ENCODE data around the gene ARHGEF28. TPM values are rescaled to one million over a fixed set of nuclear protein-coding genes. Genes with fewer than 3 reads are reported as not detected.

Gene ARHGEF28
- total and polyA plus RNA-seq, 9 of the 15 experiments (the other 6 are each of a cell fraction or from before 2014, with no cell fraction given) = 0.27 TPM; not detected in 8

DNA sequence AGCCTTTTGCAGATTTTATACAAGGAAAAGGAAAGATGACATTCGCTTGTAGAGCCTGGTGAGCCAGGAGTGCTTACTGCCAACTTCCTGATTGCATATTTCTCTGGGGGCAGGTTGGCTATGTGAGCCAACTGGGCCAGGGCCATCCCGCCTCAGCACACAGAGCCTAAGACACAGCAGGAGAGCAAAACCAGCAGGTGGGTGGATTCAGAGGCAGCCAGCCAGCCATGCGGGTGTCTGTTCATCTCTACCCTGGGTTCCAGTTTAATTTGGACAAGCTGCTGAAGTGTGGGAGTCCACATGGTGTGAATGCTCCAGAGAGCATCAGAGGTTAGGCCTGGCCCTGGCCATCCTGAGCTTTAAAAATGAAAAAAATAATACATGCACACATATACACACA, 291.4 kb downstream of the ARHGEF28 start (continued):
- TF ChIP-seq, protein P1, sequence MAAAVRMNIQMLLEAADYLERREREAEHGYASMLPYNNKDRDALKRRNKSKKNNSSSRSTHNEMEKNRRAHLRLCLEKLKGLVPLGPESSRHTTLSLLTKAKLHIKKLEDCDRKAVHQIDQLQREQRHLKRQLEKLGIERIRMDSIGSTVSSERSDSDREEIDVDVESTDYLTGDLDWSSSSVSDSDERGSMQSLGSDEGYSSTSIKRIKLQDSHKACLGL (CRISPR knock-in tag; IDR thresholded peaks at IDR 0.05; ENCODE audit: borderline replicate concordance, poor library complexity, severe bottlenecking) = no peak
- TF ChIP-seq RFX1 (IDR thresholded peaks at IDR 0.05) (no peak), RHOXF2B (CRISPR knock-in tag; conservative IDR thresholded peaks at IDR 0.05) (no peak), ASH1L (IDR thresholded peaks at IDR 0.05; ENCODE audit: borderline replicate concordance, low read depth, partially characterized antibody) (no peak)
- TF ChIP-seq, protein P2, sequence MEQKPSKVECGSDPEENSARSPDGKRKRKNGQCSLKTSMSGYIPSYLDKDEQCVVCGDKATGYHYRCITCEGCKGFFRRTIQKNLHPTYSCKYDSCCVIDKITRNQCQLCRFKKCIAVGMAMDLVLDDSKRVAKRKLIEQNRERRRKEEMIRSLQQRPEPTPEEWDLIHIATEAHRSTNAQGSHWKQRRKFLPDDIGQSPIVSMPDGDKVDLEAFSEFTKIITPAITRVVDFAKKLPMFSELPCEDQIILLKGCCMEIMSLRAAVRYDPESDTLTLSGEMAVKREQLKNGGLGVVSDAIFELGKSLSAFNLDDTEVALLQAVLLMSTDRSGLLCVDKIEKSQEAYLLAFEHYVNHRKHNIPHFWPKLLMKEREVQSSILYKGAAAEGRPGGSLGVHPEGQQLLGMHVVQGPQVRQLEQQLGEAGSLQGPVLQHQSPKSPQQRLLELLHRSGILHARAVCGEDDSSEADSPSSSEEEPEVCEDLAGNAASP (IDR thresholded peaks at IDR 0.05) = no peak

DNA sequence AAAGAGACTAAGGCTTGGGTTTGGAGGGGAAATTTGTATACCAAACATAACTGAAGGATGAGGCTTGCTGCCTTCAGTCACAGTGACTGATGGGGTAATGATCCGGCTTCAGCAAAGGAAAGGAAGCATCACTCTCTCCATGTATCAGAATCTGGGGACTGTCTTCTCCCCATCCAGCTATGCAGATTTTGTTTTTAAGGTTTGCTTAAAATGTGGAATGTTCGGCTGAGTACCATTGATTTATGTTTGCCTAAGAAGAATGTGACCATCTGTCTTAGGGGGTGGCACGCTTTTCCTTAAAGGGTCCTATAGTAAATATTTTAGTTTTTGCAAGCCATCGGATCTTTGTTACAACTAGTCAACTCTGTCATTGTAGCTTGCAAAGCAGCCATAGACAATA, 291.9 kb downstream of the ARHGEF28 start:
- H4K20me1 ChIP-seq (replicated peaks; ENCODE audit: control insufficient read depth, insufficient read depth, low read length) = no peaks in the 10 kb centered on the region
- DNase-seq (ENCODE audit: extremely low read depth in 1 of 4, low spot score in 3 of 4) (no peak), ATAC-seq (no peak), FAIRE-seq (no peak)
- H3K9me1 ChIP-seq (ENCODE audit: control insufficient read depth, insufficient read depth, low read length) = no peaks in the 10 kb centered on the region
- 0% methylated on average over 4 of the region's 4 CpGs for WGBS (ENCODE audit: insufficient coverage, low coverage, missing lambda C conversion rate)
- in situ Hi-C loops (cut with MboI) = no loop called here
- no peak overlapping the region for H3K4me2 ChIP-seq (ENCODE audit: insufficient read depth, low read length)
- no peak overlapping the region for H3K4me3 ChIP-seq
- no peak overlapping the region for H2AFZ ChIP-seq (ENCODE audit: low read depth, low read length)
- H3K79me2 ChIP-seq (ENCODE audit: control insufficient read depth, insufficient read depth, low read length) = no peaks in the 10 kb centered on the region
- H3K27ac ChIP-seq (ENCODE audit: extremely low read depth, low read depth, low read length) = no peak overlapping the region
- H3K27me3 ChIP-seq (ENCODE audit: control insufficient read depth in 2 of 2, insufficient read depth in 2 of 2, low read length in 2 of 2) = peaks cover 0 to 2% of the 10 kb centered on the region in 2 experiments; a peak in 2 of 5 replicates
- H3K9me3 ChIP-seq (replicated peaks; ENCODE audit: control insufficient read depth, insufficient read depth, low read depth, low read length) = no peaks in the 10 kb centered on the region
- H3K36me3 ChIP-seq (ENCODE audit: control insufficient read depth, insufficient read depth, low read length) = no peaks in the 10 kb centered on the region
- intact Hi-C loops (cut with micrococcal nuclease) = no loop called here
- ChIA-PET CTCF (ENCODE audit: low intra/inter-chr PET ratio) (no interaction called here), POLR2A (no interaction called here)
- no peaks in the 10 kb centered on the region for H3K4me1 ChIP-seq (replicated peaks in 1 of 2; ENCODE audit: control insufficient read depth in 2 of 2, insufficient read depth in 2 of 2, low read length in 2 of 2)
- BruUV-seq (replicated peaks) = no TSS peak
- H3K9ac ChIP-seq (ENCODE audit: insufficient read depth in 1 of 2, low read depth in 2 of 2, low read length in 2 of 2) = no peak overlapping the region
- TF ChIP-seq ZNF316 (IDR thresholded peaks at IDR 0.05) = no peak
- TF ChIP-seq TCF7L2 (IDR thresholded peaks at IDR 0.05; ENCODE audit: low read depth, low read length) = no peak
- no peak for TF ChIP-seq GTF2A2 (tag; IDR thresholded peaks at IDR 0.05)
- TF ChIP-seq, protein P3, sequence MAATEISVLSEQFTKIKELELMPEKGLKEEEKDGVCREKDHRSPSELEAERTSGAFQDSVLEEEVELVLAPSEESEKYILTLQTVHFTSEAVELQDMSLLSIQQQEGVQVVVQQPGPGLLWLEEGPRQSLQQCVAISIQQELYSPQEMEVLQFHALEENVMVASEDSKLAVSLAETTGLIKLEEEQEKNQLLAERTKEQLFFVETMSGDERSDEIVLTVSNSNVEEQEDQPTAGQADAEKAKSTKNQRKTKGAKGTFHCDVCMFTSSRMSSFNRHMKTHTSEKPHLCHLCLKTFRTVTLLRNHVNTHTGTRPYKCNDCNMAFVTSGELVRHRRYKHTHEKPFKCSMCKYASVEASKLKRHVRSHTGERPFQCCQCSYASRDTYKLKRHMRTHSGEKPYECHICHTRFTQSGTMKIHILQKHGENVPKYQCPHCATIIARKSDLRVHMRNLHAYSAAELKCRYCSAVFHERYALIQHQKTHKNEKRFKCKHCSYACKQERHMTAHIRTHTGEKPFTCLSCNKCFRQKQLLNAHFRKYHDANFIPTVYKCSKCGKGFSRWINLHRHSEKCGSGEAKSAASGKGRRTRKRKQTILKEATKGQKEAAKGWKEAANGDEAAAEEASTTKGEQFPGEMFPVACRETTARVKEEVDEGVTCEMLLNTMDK (IDR thresholded peaks at IDR 0.05; ENCODE audit: borderline replicate concordance, insufficient read depth, low read depth, low read length, poor library complexity, severe bottlenecking) = no peak
- TF ChIP-seq ZNF699 (CRISPR knock-in tag; IDR thresholded peaks at IDR 0.05; ENCODE audit: insufficient replicate concordance) = no peak
- TF ChIP-seq, protein P4, sequence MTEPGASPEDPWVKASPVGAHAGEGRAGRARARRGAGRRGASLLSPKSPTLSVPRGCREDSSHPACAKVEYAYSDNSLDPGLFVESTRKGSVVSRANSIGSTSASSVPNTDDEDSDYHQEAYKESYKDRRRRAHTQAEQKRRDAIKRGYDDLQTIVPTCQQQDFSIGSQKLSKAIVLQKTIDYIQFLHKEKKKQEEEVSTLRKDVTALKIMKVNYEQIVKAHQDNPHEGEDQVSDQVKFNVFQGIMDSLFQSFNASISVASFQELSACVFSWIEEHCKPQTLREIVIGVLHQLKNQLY (CRISPR knock-in tag; conservative IDR thresholded peaks at IDR 0.05) = no peak
- no peak for TF ChIP-seq BHLHE40 (IDR thresholded peaks at IDR 0.05; ENCODE audit: low read length)
- TF ChIP-seq KAT2B (IDR thresholded peaks at IDR 0.05; ENCODE audit: low read depth, low read length) = no peak
- no peak for TF ChIP-seq CTBP1 (IDR thresholded peaks at IDR 0.05; ENCODE audit: borderline replicate concordance)
- TF ChIP-seq, protein P5, sequence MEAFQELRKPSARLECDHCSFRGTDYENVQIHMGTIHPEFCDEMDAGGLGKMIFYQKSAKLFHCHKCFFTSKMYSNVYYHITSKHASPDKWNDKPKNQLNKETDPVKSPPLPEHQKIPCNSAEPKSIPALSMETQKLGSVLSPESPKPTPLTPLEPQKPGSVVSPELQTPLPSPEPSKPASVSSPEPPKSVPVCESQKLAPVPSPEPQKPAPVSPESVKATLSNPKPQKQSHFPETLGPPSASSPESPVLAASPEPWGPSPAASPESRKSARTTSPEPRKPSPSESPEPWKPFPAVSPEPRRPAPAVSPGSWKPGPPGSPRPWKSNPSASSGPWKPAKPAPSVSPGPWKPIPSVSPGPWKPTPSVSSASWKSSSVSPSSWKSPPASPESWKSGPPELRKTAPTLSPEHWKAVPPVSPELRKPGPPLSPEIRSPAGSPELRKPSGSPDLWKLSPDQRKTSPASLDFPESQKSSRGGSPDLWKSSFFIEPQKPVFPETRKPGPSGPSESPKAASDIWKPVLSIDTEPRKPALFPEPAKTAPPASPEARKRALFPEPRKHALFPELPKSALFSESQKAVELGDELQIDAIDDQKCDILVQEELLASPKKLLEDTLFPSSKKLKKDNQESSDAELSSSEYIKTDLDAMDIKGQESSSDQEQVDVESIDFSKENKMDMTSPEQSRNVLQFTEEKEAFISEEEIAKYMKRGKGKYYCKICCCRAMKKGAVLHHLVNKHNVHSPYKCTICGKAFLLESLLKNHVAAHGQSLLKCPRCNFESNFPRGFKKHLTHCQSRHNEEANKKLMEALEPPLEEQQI (IDR thresholded peaks at IDR 0.05) = no peak
